Stimulated activated CD8-positive, alpha-beta memory T cell treated with anti-CD3 and anti-CD28 coated beads, Interleukin-7, amount 100 ng/mL, for 1 hour (primary cell): ENCODE measurements around the gene TSHR.
"Not testable (repeated sequence)": the region's sequence is repeated elsewhere in the genome, so short reads cannot be mapped to it uniquely, and the experiment has no call there.

ENCODE experiments used
- DNase-seq, 2 donors: peaks; one replicate each; pipeline ENCODE4 v3.0.0-alpha.2; 2020; ENCODE audit warnings: low read depth in 2 of 2

Gene TSHR

GRCh38 chr14:80951491-80951890, 3.9 kb upstream of the TSHR start:
- DNase-seq = no peak

- not testable (repeated sequence) for DNase-seq
Observed at GRCh38 chr14:80953211-80953610, 2.2 kb upstream of the TSHR start.

GRCh38 chr14:80954687-80955299, 628 bp upstream of the TSHR start:
- DNase-seq = peak in 1 of 2 donors; percentile 55

- no peak for DNase-seq
Observed at GRCh38 chr14:80956102-80956501, 681 bp downstream of the TSHR start.

GRCh38 chr14:80956922-80957321, 1.5 kb downstream of the TSHR start:
- no peak for DNase-seq

- DNase-seq = no peak
Observed at GRCh38 chr14:80957613-80958012, 2.2 kb downstream of the TSHR start.

- no peak for DNase-seq
Observed at GRCh38 chr14:80958226-80958625, 2.8 kb downstream of the TSHR start.

GRCh38 chr14:80958939-80959338, 3.5 kb downstream of the TSHR start:
- DNase-seq = no peak

GRCh38 chr14:80959496-80959895, 4.1 kb downstream of the TSHR start:
- DNase-seq = no peak

GRCh38 chr14:80965037-80965436, 9.6 kb downstream of the TSHR start:
- DNase-seq = no peak

- DNase-seq = no peak
Observed at GRCh38 chr14:80973931-80974641, 18.7 kb downstream of the TSHR start.

- DNase-seq = no peak
Observed at GRCh38 chr14:80974679-80975078, 19.3 kb downstream of the TSHR start.

GRCh38 chr14:80977221-80977620, 21.8 kb downstream of the TSHR start:
- no peak for DNase-seq

- no peak for DNase-seq
Observed at GRCh38 chr14:80978403-80978802, 23.0 kb downstream of the TSHR start.

GRCh38 chr14:80979951-80980350, 24.5 kb downstream of the TSHR start:
- DNase-seq = no peak

GRCh38 chr14:80981156-80981555, 25.7 kb downstream of the TSHR start:
- no peak for DNase-seq

GRCh38 chr14:80981673-80982072, 26.3 kb downstream of the TSHR start:
- DNase-seq = no peak

GRCh38 chr14:80982711-80983110, 27.3 kb downstream of the TSHR start:
- DNase-seq = no peak

GRCh38 chr14:80987235-80988032, 32.0 kb downstream of the TSHR start:
- DNase-seq = peak; percentile 28 to 39

- DNase-seq = no peak
Observed at GRCh38 chr14:80988192-80988591, 32.8 kb downstream of the TSHR start.

GRCh38 chr14:80988735-80989429, 33.5 kb downstream of the TSHR start:
- no peak for DNase-seq

GRCh38 chr14:80992580-80992979, 37.2 kb downstream of the TSHR start:
- DNase-seq = no peak
